C4-2B (cell line): ENCODE results near the gene SAG.
"Not testable (repeated sequence)": the region's sequence is repeated elsewhere in the genome, so short reads cannot be mapped to it uniquely, and the experiment has no call there.

Experiments
- H3K27ac ChIP-seq: fragments of 450-650 bp; 2 replicates; pipeline ENCODE4 v1.5.1; 2017
- CTCF ChIP-seq: fragments of 450-650 bp; conservative IDR thresholded peaks from 2 replicates; pipeline ENCODE4 v1.5.1; 2017; ENCODE audit warnings: mild to moderate bottlenecking
- ZFX ChIP-seq: fragments of 450-650 bp; IDR thresholded peaks from 2 replicates; pipeline ENCODE4 v1.6.1; 2017

The SAG gene

GRCh38 chr2:233369462-233369861 lies 61.8 kb downstream of the SAG start:
- TF ChIP-seq CTCF (no peak), ZFX (no peak)
- H3K27ac ChIP-seq: no peak overlapping the region

- H3K27ac ChIP-seq: no peak overlapping the region
These were observed 62.5 kb downstream of the SAG start for GRCh38 chr2:233369897-233370685.

GRCh38 chr2:233371641-233372040 lies 64.0 kb downstream of the SAG start:
- no peak overlapping the region for H3K27ac ChIP-seq
- TF ChIP-seq CTCF: no peak
- TF ChIP-seq ZFX: no peak

More at GRCh38 chr2:233369897-233370685, 62.5 kb downstream of the SAG start:
- TF ChIP-seq ZFX (no peak), CTCF (no peak)

GRCh38 chr2:233372855-233373254 lies 65.2 kb downstream of the SAG start:
- H3K27ac ChIP-seq: no peak overlapping the region
- TF ChIP-seq CTCF: no peak
- TF ChIP-seq ZFX: no peak

GRCh38 chr2:233373316-233373715 lies 65.7 kb downstream of the SAG start:
- TF ChIP-seq ZFX (no peak), CTCF (no peak)
- no peak overlapping the region for H3K27ac ChIP-seq

GRCh38 chr2:233374776-233375175 lies 67.2 kb downstream of the SAG start:
- not testable (repeated sequence) for H3K27ac ChIP-seq

GRCh38 chr2:233375490-233376314 lies 68.1 kb downstream of the SAG start:
- no peak for TF ChIP-seq CTCF
- no peak for TF ChIP-seq ZFX
- H3K27ac ChIP-seq: no peak overlapping the region
